Activated CD4-positive, alpha-beta T cell treated with anti-CD3 and anti-CD28 coated beads for 24 hours (primary cell): ENCODE results near the gene DOCK2.
"Not testable (repeated sequence)": the region's sequence is repeated elsewhere in the genome, so short reads cannot be mapped to it uniquely, and the experiment has no call there.

Experiments used
- DNase-seq, 2 donors: peaks; one replicate each; pipeline ENCODE4 v3.0.0-alpha.2; 2020; ENCODE audit warnings: low read depth in 2 of 2

DOCK2 gene

GRCh38 chr5:169719360-169720314 is 82.6 kb downstream of the DOCK2 start:
- no peak for DNase-seq

GRCh38 chr5:169721771-169722170 is 84.7 kb downstream of the DOCK2 start:
- no peak for DNase-seq

GRCh38 chr5:169723103-169723831 is 86.2 kb downstream of the DOCK2 start:
- DNase-seq, result no peak

- no peak for DNase-seq
Measured at GRCh38 chr5:169724303-169725087, 87.4 kb downstream of the DOCK2 start.

- not testable (repeated sequence) for DNase-seq
Measured at GRCh38 chr5:169725665-169726064, 88.6 kb downstream of the DOCK2 start.

GRCh38 chr5:169728418-169728817 is 91.3 kb downstream of the DOCK2 start:
- no peak for DNase-seq

- no peak for DNase-seq
Measured at GRCh38 chr5:169731221-169731620, 94.1 kb downstream of the DOCK2 start.

GRCh38 chr5:169732841-169733240 is 95.8 kb downstream of the DOCK2 start:
- no peak for DNase-seq

- DNase-seq, result no peak
Measured at GRCh38 chr5:169735913-169736312, 98.8 kb downstream of the DOCK2 start.

- no peak for DNase-seq
Measured at GRCh38 chr5:169736653-169737052, 99.6 kb downstream of the DOCK2 start.

- DNase-seq, result no peak
Measured at GRCh38 chr5:169740435-169740834, 103.4 kb downstream of the DOCK2 start.

- no peak for DNase-seq
Measured at GRCh38 chr5:169742771-169743296, 105.8 kb downstream of the DOCK2 start.

GRCh38 chr5:169744336-169744735 is 107.3 kb downstream of the DOCK2 start:
- DNase-seq, result no peak

- DNase-seq, result no peak
Measured at GRCh38 chr5:169745441-169746146, 108.5 kb downstream of the DOCK2 start.

- no peak for DNase-seq
Measured at GRCh38 chr5:169746147-169746694, 109.1 kb downstream of the DOCK2 start.

GRCh38 chr5:169748174-169748573 is 111.1 kb downstream of the DOCK2 start:
- DNase-seq, result no peak

- DNase-seq, result no peak
Measured at GRCh38 chr5:169749295-169749694, 112.2 kb downstream of the DOCK2 start.

- no peak for DNase-seq
Measured at GRCh38 chr5:169751490-169751889, 114.4 kb downstream of the DOCK2 start.

GRCh38 chr5:169752566-169752965 is 115.5 kb downstream of the DOCK2 start:
- not testable (repeated sequence) for DNase-seq

GRCh38 chr5:169753795-169754194 is 116.7 kb downstream of the DOCK2 start:
- no peak for DNase-seq

GRCh38 chr5:169754737-169755136 is 117.7 kb downstream of the DOCK2 start:
- DNase-seq, result no peak
